ENCODE measurements around the gene GRID2.

DNA sequence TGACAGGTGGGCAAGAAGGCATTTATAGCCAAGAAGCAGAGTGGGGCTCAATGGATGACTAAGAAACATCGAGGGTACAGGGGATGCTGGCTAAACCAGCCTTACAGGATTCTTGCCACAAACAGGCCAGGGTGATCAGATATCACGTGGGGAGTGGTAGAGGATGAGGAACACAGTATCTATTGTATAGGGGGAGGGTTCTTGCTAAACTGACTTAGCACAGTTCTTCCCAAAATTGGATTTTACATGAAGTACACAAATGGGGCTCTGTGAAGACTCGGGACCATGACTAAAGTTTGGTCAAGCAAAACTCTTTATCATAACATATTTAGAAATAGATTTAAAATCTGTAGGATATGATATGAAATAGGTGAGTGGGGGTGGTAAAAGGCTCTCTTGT is 1380.8 kb downstream of the GRID2 start:
- TF ChIP-seq ISL1 (CRISPR knock-in tag; IDR thresholded peaks at IDR 0.05): no peak
- no peak for TF ChIP-seq PPARA (CRISPR knock-in tag; IDR thresholded peaks at IDR 0.05; ENCODE audit: borderline replicate concordance)
- TF ChIP-seq ZNF565 (CRISPR knock-in tag; conservative IDR thresholded peaks at IDR 0.05; ENCODE audit: low read depth): no peak
- TF ChIP-seq, protein P1, sequence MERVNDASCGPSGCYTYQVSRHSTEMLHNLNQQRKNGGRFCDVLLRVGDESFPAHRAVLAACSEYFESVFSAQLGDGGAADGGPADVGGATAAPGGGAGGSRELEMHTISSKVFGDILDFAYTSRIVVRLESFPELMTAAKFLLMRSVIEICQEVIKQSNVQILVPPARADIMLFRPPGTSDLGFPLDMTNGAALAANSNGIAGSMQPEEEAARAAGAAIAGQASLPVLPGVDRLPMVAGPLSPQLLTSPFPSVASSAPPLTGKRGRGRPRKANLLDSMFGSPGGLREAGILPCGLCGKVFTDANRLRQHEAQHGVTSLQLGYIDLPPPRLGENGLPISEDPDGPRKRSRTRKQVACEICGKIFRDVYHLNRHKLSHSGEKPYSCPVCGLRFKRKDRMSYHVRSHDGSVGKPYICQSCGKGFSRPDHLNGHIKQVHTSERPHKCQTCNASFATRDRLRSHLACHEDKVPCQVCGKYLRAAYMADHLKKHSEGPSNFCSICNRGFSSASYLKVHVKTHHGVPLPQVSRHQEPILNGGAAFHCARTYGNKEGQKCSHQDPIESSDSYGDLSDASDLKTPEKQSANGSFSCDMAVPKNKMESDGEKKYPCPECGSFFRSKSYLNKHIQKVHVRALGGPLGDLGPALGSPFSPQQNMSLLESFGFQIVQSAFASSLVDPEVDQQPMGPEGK (CRISPR knock-in tag; IDR thresholded peaks at IDR 0.05; ENCODE audit: borderline replicate concordance): no peak
- TF ChIP-seq ARNTL (CRISPR knock-in tag; IDR thresholded peaks at IDR 0.05; ENCODE audit: borderline replicate concordance, low read depth): no peak
- TF ChIP-seq RARB (CRISPR knock-in tag; IDR thresholded peaks at IDR 0.05): no peak
- TF ChIP-seq SNAI2 (CRISPR knock-in tag; IDR thresholded peaks at IDR 0.05): no peak
- no peak for TF ChIP-seq TCF4 (CRISPR knock-in tag; IDR thresholded peaks at IDR 0.05; ENCODE audit: borderline replicate concordance)
- TF ChIP-seq, protein P2, sequence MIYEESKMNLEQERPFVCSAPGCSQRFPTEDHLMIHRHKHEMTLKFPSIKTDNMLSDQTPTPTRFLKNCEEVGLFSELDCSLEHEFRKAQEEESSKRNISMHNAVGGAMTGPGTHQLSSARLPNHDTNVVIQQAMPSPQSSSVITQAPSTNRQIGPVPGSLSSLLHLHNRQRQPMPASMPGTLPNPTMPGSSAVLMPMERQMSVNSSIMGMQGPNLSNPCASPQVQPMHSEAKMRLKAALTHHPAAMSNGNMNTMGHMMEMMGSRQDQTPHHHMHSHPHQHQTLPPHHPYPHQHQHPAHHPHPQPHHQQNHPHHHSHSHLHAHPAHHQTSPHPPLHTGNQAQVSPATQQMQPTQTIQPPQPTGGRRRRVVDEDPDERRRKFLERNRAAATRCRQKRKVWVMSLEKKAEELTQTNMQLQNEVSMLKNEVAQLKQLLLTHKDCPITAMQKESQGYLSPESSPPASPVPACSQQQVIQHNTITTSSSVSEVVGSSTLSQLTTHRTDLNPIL (CRISPR knock-in tag; IDR thresholded peaks at IDR 0.05; ENCODE audit: low read depth): no peak
- no peak for TF ChIP-seq CSDC2 (CRISPR knock-in tag; IDR thresholded peaks at IDR 0.05)
- TF ChIP-seq ZNF70 (CRISPR knock-in tag; IDR thresholded peaks at IDR 0.05): no peak

All from SK-N-SH treated with all-trans-retinoic acid at 6 μM for 48 hours (cell line).